ENCODE measurements around the gene ZBTB39.

GRCh38 chr12:57033431-57033830 is 27.1 kb upstream of the ZBTB39 start:
- TF ChIP-seq, protein P1, sequence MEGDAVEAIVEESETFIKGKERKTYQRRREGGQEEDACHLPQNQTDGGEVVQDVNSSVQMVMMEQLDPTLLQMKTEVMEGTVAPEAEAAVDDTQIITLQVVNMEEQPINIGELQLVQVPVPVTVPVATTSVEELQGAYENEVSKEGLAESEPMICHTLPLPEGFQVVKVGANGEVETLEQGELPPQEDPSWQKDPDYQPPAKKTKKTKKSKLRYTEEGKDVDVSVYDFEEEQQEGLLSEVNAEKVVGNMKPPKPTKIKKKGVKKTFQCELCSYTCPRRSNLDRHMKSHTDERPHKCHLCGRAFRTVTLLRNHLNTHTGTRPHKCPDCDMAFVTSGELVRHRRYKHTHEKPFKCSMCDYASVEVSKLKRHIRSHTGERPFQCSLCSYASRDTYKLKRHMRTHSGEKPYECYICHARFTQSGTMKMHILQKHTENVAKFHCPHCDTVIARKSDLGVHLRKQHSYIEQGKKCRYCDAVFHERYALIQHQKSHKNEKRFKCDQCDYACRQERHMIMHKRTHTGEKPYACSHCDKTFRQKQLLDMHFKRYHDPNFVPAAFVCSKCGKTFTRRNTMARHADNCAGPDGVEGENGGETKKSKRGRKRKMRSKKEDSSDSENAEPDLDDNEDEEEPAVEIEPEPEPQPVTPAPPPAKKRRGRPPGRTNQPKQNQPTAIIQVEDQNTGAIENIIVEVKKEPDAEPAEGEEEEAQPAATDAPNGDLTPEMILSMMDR (IDR thresholded peaks at IDR 0.05; ENCODE audit: insufficient read depth, low read length, poor library complexity, severe bottlenecking): no peak
- TF ChIP-seq EZH2phosphoT487 (conservative IDR thresholded peaks at IDR 0.05; ENCODE audit: low read length): no peak
